H9 (cell line): ENCODE data around the gene UGT1A5. TPM values are rescaled to one million over a fixed set of nuclear protein-coding genes. Genes with fewer than 3 reads are reported as not detected.
A peak's percentile ranks its signal among the peaks of the same experiment; 100 is the strongest.

ENCODE experiments used
- DNase-seq: peaks from one replicate; pipeline ENCODE4 v3.0.0-alpha.2; 2017
- H2AFZ ChIP-seq: one replicate; pipeline ENCODE4 v1.6.1; 2013; ENCODE audit warnings: mild to moderate bottlenecking, low read length, control low read depth, moderate library complexity
- H2AK5ac ChIP-seq: 2 replicates; pipeline ENCODE4 v1.6.1; 2013; ENCODE audit warnings: low read length, control low read depth, mixed read lengths; ENCODE audit not compliant: insufficient read length
- H2BK120ac ChIP-seq: one replicate; pipeline ENCODE4 v1.6.1; 2013; ENCODE audit warnings: low read depth, mild to moderate bottlenecking, low read length, control low read depth, inconsistent platforms; ENCODE audit not compliant: poor library complexity, severe bottlenecking
- H2BK12ac ChIP-seq: 2 replicates; pipeline ENCODE4 v1.6.1; 2013; ENCODE audit warnings: low read length, control low read depth, mixed read lengths, low read depth; ENCODE audit not compliant: insufficient read length
- H2BK15ac ChIP-seq: 2 replicates; pipeline ENCODE4 v1.6.1; 2013; ENCODE audit warnings: low read depth, low read length, control low read depth
- H2BK20ac ChIP-seq: one replicate; pipeline ENCODE4 v1.6.1; 2013; ENCODE audit warnings: low read depth, mild to moderate bottlenecking, low read length, control low read depth, inconsistent platforms; ENCODE audit not compliant: poor library complexity, severe bottlenecking
- H2BK5ac ChIP-seq: 2 replicates; pipeline ENCODE4 v1.6.1; 2013; ENCODE audit warnings: low read length, control low read depth, mixed read lengths; ENCODE audit not compliant: insufficient read length
- H3K14ac ChIP-seq: 2 replicates; pipeline ENCODE4 v1.6.1; 2013; ENCODE audit warnings: low read length, control low read depth; ENCODE audit not compliant: insufficient read depth
- H3K18ac ChIP-seq: 2 replicates; pipeline ENCODE4 v1.6.1; 2013; ENCODE audit warnings: low read depth, mild to moderate bottlenecking, mixed read lengths, low read length, control low read depth; ENCODE audit not compliant: insufficient read length
- H3K23ac ChIP-seq: 2 replicates; pipeline ENCODE4 v1.6.1; 2013; ENCODE audit warnings: low read length, control low read depth, mixed read lengths, low read depth; ENCODE audit not compliant: insufficient read length
- H3K23me2 ChIP-seq: 2 replicates; pipeline ENCODE4 v1.6.1; 2013; ENCODE audit warnings: low read depth, mild to moderate bottlenecking, mixed read lengths, low read length, control low read depth; ENCODE audit not compliant: insufficient read length, poor library complexity, severe bottlenecking
- H3K27ac ChIP-seq: 2 replicates; pipeline ENCODE4 v1.5.1; 2013; ENCODE audit warnings: low read length, control low read depth, mixed read lengths, low read depth; ENCODE audit not compliant: insufficient read length
- H3K27me3 ChIP-seq: 2 replicates; pipeline ENCODE4 v1.6.1; 2013; ENCODE audit warnings: low read length, control low read depth, inconsistent platforms; ENCODE audit not compliant: insufficient read depth
- H3K4ac ChIP-seq: 2 replicates; pipeline ENCODE4 v1.6.1; 2013; ENCODE audit warnings: low read depth, mild to moderate bottlenecking, control low read depth, inconsistent platforms, low read length, moderate library complexity
- H3K4me1 ChIP-seq: 2 replicates; pipeline ENCODE4 v1.6.1; 2013; ENCODE audit warnings: low read length, control low read depth, inconsistent platforms; ENCODE audit not compliant: insufficient read depth
- H3K4me2 ChIP-seq: 2 replicates; pipeline ENCODE4 v1.6.1; 2013; ENCODE audit warnings: low read length, control low read depth, mixed read lengths; ENCODE audit not compliant: insufficient read length, insufficient read depth
- H3K56ac ChIP-seq: 2 replicates; pipeline ENCODE4 v1.6.1; 2013; ENCODE audit warnings: low read depth, mild to moderate bottlenecking, mixed read lengths, low read length, control low read depth; ENCODE audit not compliant: insufficient read length
- H3K79me1 ChIP-seq: 2 replicates; pipeline ENCODE4 v1.6.1; 2013; ENCODE audit warnings: low read depth, mild to moderate bottlenecking, moderate library complexity, low read length, control low read depth, inconsistent platforms; ENCODE audit not compliant: insufficient read depth, poor library complexity, severe bottlenecking
- H3K79me2 ChIP-seq: 2 replicates; pipeline ENCODE4 v1.6.1; 2013; ENCODE audit warnings: low read length, control low read depth, inconsistent platforms; ENCODE audit not compliant: insufficient read depth
- H3K9ac ChIP-seq: 2 replicates; pipeline ENCODE4 v1.6.1; 2013; ENCODE audit warnings: low read length, control low read depth, mixed read lengths; ENCODE audit not compliant: insufficient read length; ENCODE audit errors: extremely low read depth
- H3K9me3 ChIP-seq: one replicate; pipeline ENCODE4 v1.6.1; 2013; ENCODE audit warnings: low read depth, low read length, inconsistent platforms; ENCODE audit not compliant: control insufficient read depth
- H3T11ph ChIP-seq: one replicate; pipeline ENCODE4 v1.6.1; 2013; ENCODE audit warnings: mild to moderate bottlenecking, low read length, control low read depth, inconsistent platforms
- H4K20me1 ChIP-seq: one replicate; pipeline ENCODE4 v1.6.1; 2013; ENCODE audit not compliant: control insufficient read depth, insufficient read length, insufficient read depth
- H4K5ac ChIP-seq: 2 replicates; pipeline ENCODE4 v1.6.1; 2013; ENCODE audit warnings: low read depth, mild to moderate bottlenecking, mixed read lengths, low read length, control low read depth; ENCODE audit not compliant: insufficient read length
- H4K8ac ChIP-seq: replicated peaks from 2 replicates; pipeline ENCODE4 v1.6.1; 2013; ENCODE audit warnings: low read length, control low read depth, mixed read lengths, low read depth; ENCODE audit not compliant: insufficient read length
- H4K91ac ChIP-seq: 2 replicates; pipeline ENCODE4 v1.6.1; 2013; ENCODE audit warnings: low read depth, mild to moderate bottlenecking, moderate library complexity, mixed read lengths, low read length, control low read depth; ENCODE audit not compliant: insufficient read length
- H3K27ac Mint-ChIP-seq, 3 experiments: 2 replicates in 2 of 3; 3 replicates in 1 of 3; pipeline ENCODE4 v1.8.0; 2020 to 2021; ENCODE audit warnings: mixed read lengths in 3 of 3, mild to moderate bottlenecking in 1 of 3, moderate library complexity in 1 of 3
- H3K27me3 Mint-ChIP-seq: 2 replicates; pipeline ENCODE4 v1.8.0; 2021; ENCODE audit warnings: low read depth, mild to moderate bottlenecking, moderate library complexity, mixed read lengths
- H3K36me3 Mint-ChIP-seq, 3 experiments: 2 replicates in 2 of 3; 3 replicates in 1 of 3; pipeline ENCODE4 v1.8.0; 2020 to 2021; ENCODE audit warnings: low read depth in 3 of 3, mixed read lengths in 3 of 3; ENCODE audit not compliant: insufficient read depth in 1 of 3
- H3K4me1 Mint-ChIP-seq, 2 experiments: 2 replicates each; pipeline ENCODE4 v1.8.0; 2020; ENCODE audit warnings: mixed read lengths in 2 of 2
- H3K4me3 Mint-ChIP-seq, 2 experiments: 2 replicates in 1 of 2; 3 replicates in 1 of 2; pipeline ENCODE4 v1.8.0; 2020 to 2021; ENCODE audit warnings: mild to moderate bottlenecking in 2 of 2, mixed read lengths in 2 of 2, moderate library complexity in 1 of 2
- H3K9me3 Mint-ChIP-seq, 2 experiments: 2 replicates in 1 of 2; 3 replicates in 1 of 2; pipeline ENCODE4 v1.8.0; 2020; ENCODE audit warnings: mild to moderate bottlenecking in 2 of 2, mixed read lengths in 2 of 2, moderate library complexity in 1 of 2
- WGBS: extraction: QIAGEN DNeasy Blood & Tissue Kit; methylation state at CpG from one replicate; pipeline ENCODE4 v1.1.7; 2013; ENCODE audit warnings: missing lambda C conversion rate, low lambda C conversion rate, mixed read lengths; ENCODE audit not compliant: insufficient read length; ENCODE audit errors: extremely low coverage; 5-methylcytosine and 5-hydroxymethylcytosine counted together
- total RNA-seq: library from RNA; stranded (reverse); gene quantifications from 2 replicates; pipeline ENCODE4 v1.2.1, GENCODE V29; 2021
- TF ChIP-seq, protein P1 (sequence below): fragments of 200-600 bp; sonication (generic); conservative IDR thresholded peaks from 3 replicates; pipeline ENCODE4 v1.8.0; 2021; ENCODE audit warnings: antibody characterized with exemption, mild to moderate bottlenecking

UGT1A5 gene
- total RNA-seq, 1 experiment from 2014 or later: not detected

DNA sequence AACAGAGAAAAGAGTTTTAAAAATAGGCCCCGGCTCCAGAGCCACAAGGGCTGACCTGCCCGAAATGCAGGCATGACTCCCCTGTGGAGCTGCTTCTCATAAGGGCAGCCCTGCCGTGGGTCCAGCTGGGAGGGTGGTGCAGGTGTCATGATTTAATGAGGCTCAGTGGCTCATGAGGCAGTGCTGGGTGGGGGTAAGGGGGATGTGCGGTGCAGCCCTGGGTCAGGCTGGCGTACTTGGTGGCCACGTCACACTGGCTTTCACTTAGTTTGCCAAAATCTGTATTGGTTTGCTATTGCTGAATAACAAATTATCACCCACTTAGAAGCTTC lies 108.0 kb downstream of the UGT1A5 start:
- Histone ChIP-seq H3K23ac (no peak overlapping the region), H3K4me2 (no peak overlapping the region), H3K56ac (no peak overlapping the region), H2AFZ (no peak overlapping the region), H3K79me1 (no peaks in the 10 kb centered on the region), H3K18ac (no peak overlapping the region), H3K27ac (no peak overlapping the region), H3K9me3 (no peaks in the 10 kb centered on the region), H3T11ph (no peak overlapping the region), H2BK12ac (no peak overlapping the region), H2BK5ac (no peak overlapping the region), H3K27me3 (no peaks in the 10 kb centered on the region), H2BK20ac (no peak overlapping the region), H4K91ac (no peak overlapping the region), H3K9ac (no peak overlapping the region), H3K23me2 (no peaks in the 10 kb centered on the region), H3K79me2 (no peaks in the 10 kb centered on the region), H3K4me1 (no peaks in the 10 kb centered on the region), H3K4ac (no peak overlapping the region), H2AK5ac (no peak overlapping the region), H4K20me1 (no peaks in the 10 kb centered on the region), H3K14ac (no peak overlapping the region), H2BK15ac (no peak overlapping the region), H4K5ac (no peak overlapping the region), H2BK120ac (no peak overlapping the region), H4K8ac (no peak overlapping the region)
- H3K36me3 Mint-ChIP-seq: no peaks in the 10 kb centered on the region
- H3K9me3 Mint-ChIP-seq: peaks cover 0 to 1% of the 10 kb centered on the region in 2 experiments; a peak in 3 of 5 replicates
- peaks cover 1% of the 10 kb centered on the region; the same call in 1 of the 2 replicates for H3K27me3 Mint-ChIP-seq
- WGBS: no CpG with 5 or more reads among the region's 6 CpGs
- TF ChIP-seq, protein P1, sequence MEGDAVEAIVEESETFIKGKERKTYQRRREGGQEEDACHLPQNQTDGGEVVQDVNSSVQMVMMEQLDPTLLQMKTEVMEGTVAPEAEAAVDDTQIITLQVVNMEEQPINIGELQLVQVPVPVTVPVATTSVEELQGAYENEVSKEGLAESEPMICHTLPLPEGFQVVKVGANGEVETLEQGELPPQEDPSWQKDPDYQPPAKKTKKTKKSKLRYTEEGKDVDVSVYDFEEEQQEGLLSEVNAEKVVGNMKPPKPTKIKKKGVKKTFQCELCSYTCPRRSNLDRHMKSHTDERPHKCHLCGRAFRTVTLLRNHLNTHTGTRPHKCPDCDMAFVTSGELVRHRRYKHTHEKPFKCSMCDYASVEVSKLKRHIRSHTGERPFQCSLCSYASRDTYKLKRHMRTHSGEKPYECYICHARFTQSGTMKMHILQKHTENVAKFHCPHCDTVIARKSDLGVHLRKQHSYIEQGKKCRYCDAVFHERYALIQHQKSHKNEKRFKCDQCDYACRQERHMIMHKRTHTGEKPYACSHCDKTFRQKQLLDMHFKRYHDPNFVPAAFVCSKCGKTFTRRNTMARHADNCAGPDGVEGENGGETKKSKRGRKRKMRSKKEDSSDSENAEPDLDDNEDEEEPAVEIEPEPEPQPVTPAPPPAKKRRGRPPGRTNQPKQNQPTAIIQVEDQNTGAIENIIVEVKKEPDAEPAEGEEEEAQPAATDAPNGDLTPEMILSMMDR: no peak
- no peaks in the 10 kb centered on the region; a peak in 1 of 4 replicates for H3K4me1 Mint-ChIP-seq
- no peak overlapping the region for H3K4me3 Mint-ChIP-seq
- no peak overlapping the region for H3K27ac Mint-ChIP-seq
- DNase-seq: peak; percentile 17
